Measurements from ENCODE around the gene HNRNPA3. TPM values are rescaled to one million over a fixed set of nuclear protein-coding genes. Genes with fewer than 3 reads are reported as not detected.
"Not testable (repeated sequence)": the region's sequence is repeated elsewhere in the genome, so short reads cannot be mapped to it uniquely, and the experiment has no call there.

The HNRNPA3 gene
- total RNA-seq, 1 experiment from 2014 or later, result 332 TPM

GRCh38 chr2:177178797-177179196, 33.8 kb upstream of the HNRNPA3 start:
- Mint-ChIP-seq H3K27me3 (ENCODE audit: insufficient read depth, unreplicated experiment) (no peaks in the 10 kb centered on the region), H3K36me3 (ENCODE audit: insufficient read depth, unreplicated experiment) (no peaks in the 10 kb centered on the region), H3K4me3 (ENCODE audit: unreplicated experiment) (no peak overlapping the region), H3K27ac (ENCODE audit: unreplicated experiment) (no peak overlapping the region), H3K9me3 (ENCODE audit: unreplicated experiment) (no peaks in the 10 kb centered on the region), H3K4me1 (ENCODE audit: low read depth, unreplicated experiment) (peaks cover 28% of the 10 kb centered on the region)
- ChIA-PET POLR2A (no interaction called here), CTCF (interaction anchor here (0.6 kb wide), 1 partner anchor 132 kb away, joined by 3 read pairs; no protein-coding TSS in a partner anchor)
- TF ChIP-seq, protein P1, sequence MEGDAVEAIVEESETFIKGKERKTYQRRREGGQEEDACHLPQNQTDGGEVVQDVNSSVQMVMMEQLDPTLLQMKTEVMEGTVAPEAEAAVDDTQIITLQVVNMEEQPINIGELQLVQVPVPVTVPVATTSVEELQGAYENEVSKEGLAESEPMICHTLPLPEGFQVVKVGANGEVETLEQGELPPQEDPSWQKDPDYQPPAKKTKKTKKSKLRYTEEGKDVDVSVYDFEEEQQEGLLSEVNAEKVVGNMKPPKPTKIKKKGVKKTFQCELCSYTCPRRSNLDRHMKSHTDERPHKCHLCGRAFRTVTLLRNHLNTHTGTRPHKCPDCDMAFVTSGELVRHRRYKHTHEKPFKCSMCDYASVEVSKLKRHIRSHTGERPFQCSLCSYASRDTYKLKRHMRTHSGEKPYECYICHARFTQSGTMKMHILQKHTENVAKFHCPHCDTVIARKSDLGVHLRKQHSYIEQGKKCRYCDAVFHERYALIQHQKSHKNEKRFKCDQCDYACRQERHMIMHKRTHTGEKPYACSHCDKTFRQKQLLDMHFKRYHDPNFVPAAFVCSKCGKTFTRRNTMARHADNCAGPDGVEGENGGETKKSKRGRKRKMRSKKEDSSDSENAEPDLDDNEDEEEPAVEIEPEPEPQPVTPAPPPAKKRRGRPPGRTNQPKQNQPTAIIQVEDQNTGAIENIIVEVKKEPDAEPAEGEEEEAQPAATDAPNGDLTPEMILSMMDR (IDR thresholded peaks at IDR 0.05; ENCODE audit: insufficient read depth in 1 of 2, low read depth in 1 of 2, low read length in 1 of 2, severe bottlenecking in 1 of 2, unreplicated experiment in 1 of 2), result no peak
- H3K4me1 ChIP-seq, result peaks cover 20% of the 10 kb centered on the region
- H3K36me3 ChIP-seq (ENCODE audit: control insufficient read depth, insufficient read depth, low read length), result no peaks in the 10 kb centered on the region
- DNase-seq, result no peak
- intact Hi-C loops (cut with micrococcal nuclease; ENCODE audit: unreplicated experiment), result no loop called here
- H3K4me3 ChIP-seq (ENCODE audit: low read depth, low read length), result no peak overlapping the region
- no peaks in the 10 kb centered on the region for H3K27me3 ChIP-seq (replicated peaks; ENCODE audit: control insufficient read depth, insufficient read depth, low read length)
- H3K9me3 ChIP-seq, result no peaks in the 10 kb centered on the region
- BruUV-seq (replicated peaks), result no TSS peak

- intact Hi-C loops (cut with micrococcal nuclease; ENCODE audit: unreplicated experiment), result no loop called here
- no peaks in the 10 kb centered on the region for H3K36me3 ChIP-seq (ENCODE audit: control insufficient read depth, insufficient read depth, low read length)
- Mint-ChIP-seq H3K27me3 (ENCODE audit: insufficient read depth, unreplicated experiment) (no peaks in the 10 kb centered on the region), H3K36me3 (ENCODE audit: insufficient read depth, unreplicated experiment) (no peaks in the 10 kb centered on the region), H3K4me1 (ENCODE audit: low read depth, unreplicated experiment) (peaks cover 24% of the 10 kb centered on the region), H3K9me3 (ENCODE audit: unreplicated experiment) (no peaks in the 10 kb centered on the region), H3K4me3 (ENCODE audit: unreplicated experiment) (no peak overlapping the region), H3K27ac (ENCODE audit: unreplicated experiment) (no peak overlapping the region)
- H3K4me3 ChIP-seq (ENCODE audit: low read depth, low read length), result no peak overlapping the region
- CTCF ChIA-PET, result interaction anchor here (0.6 kb wide), 1 partner anchor 132 kb away, joined by 3 read pairs; no protein-coding TSS in a partner anchor
- POLR2A ChIA-PET, result no interaction called here
- peaks cover 24% of the 10 kb centered on the region for H3K4me1 ChIP-seq
- BruUV-seq (replicated peaks), result no TSS peak
- no peaks in the 10 kb centered on the region for H3K9me3 ChIP-seq
- TF ChIP-seq, protein P1 (IDR thresholded peaks at IDR 0.05; ENCODE audit: insufficient read depth in 1 of 2, low read depth in 1 of 2, low read length in 1 of 2, severe bottlenecking in 1 of 2, unreplicated experiment in 1 of 2), result no peak
- no peaks in the 10 kb centered on the region for H3K27me3 ChIP-seq (replicated peaks; ENCODE audit: control insufficient read depth, insufficient read depth, low read length)
- DNase-seq, result no peak
Observed at GRCh38 chr2:177179227-177179626, 33.4 kb upstream of the HNRNPA3 start.

DNA sequence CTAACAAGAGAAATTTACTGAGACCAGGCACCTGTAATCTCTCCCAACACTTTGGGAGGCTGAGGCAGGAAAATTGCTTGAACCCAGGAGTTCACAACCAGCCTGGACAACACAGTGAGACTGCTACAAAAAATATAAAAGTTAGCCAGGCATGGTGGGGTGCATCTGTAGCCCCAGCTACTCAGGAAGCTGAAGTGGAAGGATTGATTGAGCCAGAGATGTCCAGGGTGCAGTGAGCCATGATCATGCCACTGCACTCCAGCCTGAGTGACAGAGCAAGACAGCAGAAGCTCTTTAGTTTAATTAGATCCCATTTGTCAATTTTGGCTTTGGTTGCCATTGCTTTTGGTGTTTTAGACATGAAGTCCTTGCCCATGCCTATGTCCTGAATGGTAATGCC, 32.9 kb upstream of the HNRNPA3 start:
- H3K27ac Mint-ChIP-seq (ENCODE audit: unreplicated experiment); H3K4me3 ChIP-seq (ENCODE audit: low read depth, low read length); POLR2A ChIA-PET; H3K36me3 ChIP-seq (ENCODE audit: control insufficient read depth, insufficient read depth, low read length); H3K4me3 Mint-ChIP-seq (ENCODE audit: unreplicated experiment); H3K36me3 Mint-ChIP-seq (ENCODE audit: insufficient read depth, unreplicated experiment); H3K9me3 Mint-ChIP-seq (ENCODE audit: unreplicated experiment); H3K27me3 Mint-ChIP-seq (ENCODE audit: insufficient read depth, unreplicated experiment); H3K9me3 ChIP-seq; H3K27me3 ChIP-seq (replicated peaks; ENCODE audit: control insufficient read depth, insufficient read depth, low read length); DNase-seq; intact Hi-C loops (cut with micrococcal nuclease; ENCODE audit: unreplicated experiment); BruUV-seq (replicated peaks): not testable (repeated sequence)
- peaks cover 25% of the 10 kb centered on the region for H3K4me1 ChIP-seq
- CTCF ChIA-PET, result interaction anchor here (0.6 kb wide), 1 partner anchor 131 kb away, joined by 3 read pairs; no protein-coding TSS in a partner anchor
- peaks cover 21% of the 10 kb centered on the region for H3K4me1 Mint-ChIP-seq (ENCODE audit: low read depth, unreplicated experiment)
